HG03469 (cell line): Measurements from ENCODE around the gene DNAJC22.

Experiments used
- ATAC-seq: cut with Tn5 transposase; IDR thresholded peaks from one replicate; pipeline ENCODE4 v1.9.1; 2021; ENCODE audit warnings: mild to moderate bottlenecking, moderate library complexity, moderate number of reproducible peaks; ENCODE audit not compliant: unreplicated experiment

DNAJC22 gene

GRCh38 chr12:49342914-49343731 is 3.6 kb upstream of the DNAJC22 start:
- ATAC-seq, result no peak

GRCh38 chr12:49344486-49345050 is 2.1 kb upstream of the DNAJC22 start:
- ATAC-seq, result no peak

GRCh38 chr12:49345051-49345824 is 1.4 kb upstream of the DNAJC22 start:
- ATAC-seq, result no peak

- no peak for ATAC-seq
Observed at GRCh38 chr12:49345825-49346658, 646 bp upstream of the DNAJC22 start.

GRCh38 chr12:49347311-49348193 is 864 bp downstream of the DNAJC22 start:
- no peak for ATAC-seq

- no peak for ATAC-seq
Observed at GRCh38 chr12:49348781-49349180, 2.1 kb downstream of the DNAJC22 start.

- ATAC-seq, result no peak
Observed at GRCh38 chr12:49349266-49349665, 2.6 kb downstream of the DNAJC22 start.

GRCh38 chr12:49352351-49352750 is 5.7 kb downstream of the DNAJC22 start:
- no peak for ATAC-seq

- no peak for ATAC-seq
Observed at GRCh38 chr12:49355913-49356312, 9.2 kb downstream of the DNAJC22 start.

GRCh38 chr12:49357103-49357678 is 10.5 kb downstream of the DNAJC22 start:
- ATAC-seq, result no peak

GRCh38 chr12:49358483-49359141 is 11.9 kb downstream of the DNAJC22 start:
- ATAC-seq, result no peak

GRCh38 chr12:49359671-49360070 is 13.0 kb downstream of the DNAJC22 start:
- no peak for ATAC-seq

GRCh38 chr12:49362077-49362476 is 15.4 kb downstream of the DNAJC22 start:
- no peak for ATAC-seq

- no peak for ATAC-seq
Observed at GRCh38 chr12:49364989-49365388, 18.3 kb downstream of the DNAJC22 start.

GRCh38 chr12:49365542-49365941 is 18.9 kb downstream of the DNAJC22 start:
- ATAC-seq, result no peak

- no peak for ATAC-seq
Observed at GRCh38 chr12:49366096-49366651, 19.5 kb downstream of the DNAJC22 start.

GRCh38 chr12:49366652-49367380 is 20.1 kb downstream of the DNAJC22 start:
- ATAC-seq, result peak; percentile 40
